ENCODE results near the gene DENND1A. TPM values are rescaled to one million over a fixed set of nuclear protein-coding genes. Genes with fewer than 3 reads are reported as not detected.

Gene DENND1A
- total RNA-seq, 1 donor from 2014 or later = 12.7 TPM

DNA sequence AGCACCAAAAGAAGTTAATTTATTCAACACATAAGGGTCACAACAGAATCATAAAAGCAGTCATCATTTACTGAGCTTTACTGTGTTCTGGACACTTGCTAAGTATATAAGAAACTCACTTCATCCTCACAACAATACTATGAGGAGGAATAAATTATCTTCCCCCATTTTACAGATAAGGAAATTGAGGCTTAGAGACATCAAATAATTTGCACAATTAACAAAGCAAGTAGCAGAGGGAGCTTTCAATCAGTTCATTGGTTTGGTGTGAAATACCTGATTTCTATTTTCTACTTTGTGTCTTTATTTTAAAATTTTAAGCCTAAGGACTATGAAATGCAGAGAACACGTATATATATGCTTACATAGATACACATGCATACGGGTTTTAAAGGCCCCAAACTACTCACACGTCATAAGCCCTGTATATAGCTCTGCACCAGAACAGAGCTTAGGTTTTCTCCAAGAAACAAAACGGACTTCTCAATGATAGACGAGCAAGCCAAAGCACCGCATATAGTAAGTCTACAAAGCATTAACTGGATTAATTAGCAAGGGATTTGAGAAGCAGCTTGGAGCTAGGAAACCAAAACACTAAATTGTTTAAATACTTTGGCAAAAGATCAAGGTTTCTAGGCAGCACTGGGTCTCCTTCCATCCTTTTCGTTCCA lies 95.6 kb downstream of the DENND1A start:
- no peaks in the 10 kb centered on the region for H3K79me2 ChIP-seq (ENCODE audit: insufficient read depth, low read length)
- H3K4me3 ChIP-seq (ENCODE audit: insufficient read depth, low read depth, low read length) = peak overlapping the region; percentile 44
- FAIRE-seq = no peak
- Mint-ChIP-seq H3K27me3 (ENCODE audit: low read depth, unreplicated experiment) (no peaks in the 10 kb centered on the region), H3K9me3 (ENCODE audit: unreplicated experiment) (peaks cover under 1% of the 10 kb centered on the region), H3K36me3 (ENCODE audit: low read depth, unreplicated experiment) (no peaks in the 10 kb centered on the region), H3K4me1 (ENCODE audit: low read depth, unreplicated experiment) (peaks cover 9% of the 10 kb centered on the region), H3K4me3 (ENCODE audit: unreplicated experiment) (no peak overlapping the region), H3K27ac (ENCODE audit: unreplicated experiment) (no peak overlapping the region)
- DNase-seq (ENCODE audit: low read depth) = peak; percentile 40
- H3K4me1 ChIP-seq (ENCODE audit: insufficient read depth, low read length) = peaks cover 9% of the 10 kb centered on the region
- no peak overlapping the region for H2AFZ ChIP-seq (ENCODE audit: low read depth, low read length)
- no peaks in the 10 kb centered on the region for H4K20me1 ChIP-seq (ENCODE audit: insufficient read depth, low read length)
- no peaks in the 10 kb centered on the region for H3K27me3 ChIP-seq (ENCODE audit: insufficient read depth, low read length)
- no peaks in the 10 kb centered on the region for H3K36me3 ChIP-seq (ENCODE audit: insufficient read depth, low read length)
- H3K9ac ChIP-seq (ENCODE audit: low read length) = no peak overlapping the region
- no peaks in the 10 kb centered on the region for H3K9me3 ChIP-seq (ENCODE audit: insufficient read depth, low read depth, low read length)
- no peak for TF ChIP-seq EZH2 (IDR thresholded peaks at IDR 0.05; ENCODE audit: insufficient read depth, low read length)
- TF ChIP-seq, protein P1, sequence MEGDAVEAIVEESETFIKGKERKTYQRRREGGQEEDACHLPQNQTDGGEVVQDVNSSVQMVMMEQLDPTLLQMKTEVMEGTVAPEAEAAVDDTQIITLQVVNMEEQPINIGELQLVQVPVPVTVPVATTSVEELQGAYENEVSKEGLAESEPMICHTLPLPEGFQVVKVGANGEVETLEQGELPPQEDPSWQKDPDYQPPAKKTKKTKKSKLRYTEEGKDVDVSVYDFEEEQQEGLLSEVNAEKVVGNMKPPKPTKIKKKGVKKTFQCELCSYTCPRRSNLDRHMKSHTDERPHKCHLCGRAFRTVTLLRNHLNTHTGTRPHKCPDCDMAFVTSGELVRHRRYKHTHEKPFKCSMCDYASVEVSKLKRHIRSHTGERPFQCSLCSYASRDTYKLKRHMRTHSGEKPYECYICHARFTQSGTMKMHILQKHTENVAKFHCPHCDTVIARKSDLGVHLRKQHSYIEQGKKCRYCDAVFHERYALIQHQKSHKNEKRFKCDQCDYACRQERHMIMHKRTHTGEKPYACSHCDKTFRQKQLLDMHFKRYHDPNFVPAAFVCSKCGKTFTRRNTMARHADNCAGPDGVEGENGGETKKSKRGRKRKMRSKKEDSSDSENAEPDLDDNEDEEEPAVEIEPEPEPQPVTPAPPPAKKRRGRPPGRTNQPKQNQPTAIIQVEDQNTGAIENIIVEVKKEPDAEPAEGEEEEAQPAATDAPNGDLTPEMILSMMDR (IDR thresholded peaks at IDR 0.05; ENCODE audit: insufficient read depth, low read depth, low read length) = no peak
- no peak overlapping the region for H3K27ac ChIP-seq (ENCODE audit: low read depth, low read length)
- peak overlapping the region; percentile 83 for H3K4me2 ChIP-seq (ENCODE audit: low read length)

DNA sequence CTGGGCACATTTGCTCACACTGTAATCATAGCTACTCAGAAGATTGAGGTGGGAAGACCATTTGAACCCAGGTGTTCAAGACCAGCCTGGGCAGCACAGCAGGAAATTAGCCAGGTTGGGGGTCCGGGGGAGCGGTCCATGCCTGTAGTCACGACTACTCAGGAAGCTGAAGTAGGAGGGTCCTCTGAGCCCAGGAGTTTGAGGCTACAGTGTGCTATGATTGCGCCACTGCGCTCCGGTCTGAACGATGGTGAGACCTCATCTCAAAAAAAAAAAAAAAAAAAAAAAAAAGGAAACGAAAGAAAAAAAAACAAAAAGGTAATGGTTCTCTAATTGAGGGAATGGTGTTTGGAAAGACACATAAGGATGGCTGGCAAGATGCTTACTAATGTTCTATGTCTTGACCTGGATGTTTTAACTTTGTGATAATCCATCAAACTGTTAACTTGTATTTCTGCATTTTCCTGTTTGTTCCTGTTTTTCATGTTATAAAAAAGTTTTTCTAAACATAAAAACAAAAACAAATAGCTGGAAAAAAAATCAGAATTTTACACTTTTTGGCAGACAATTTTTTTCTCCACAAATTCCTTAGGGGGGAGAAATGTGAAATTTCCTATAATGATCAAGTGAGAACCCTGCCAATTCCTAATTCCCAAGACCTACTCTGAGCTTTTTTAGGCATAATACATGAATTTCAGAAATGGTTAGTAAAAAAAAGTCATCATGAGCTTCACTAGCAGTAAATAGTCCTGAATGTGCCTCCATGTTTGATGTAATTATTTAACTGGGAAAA lies 96.9 kb downstream of the DENND1A start:
- peaks cover 8% of the 10 kb centered on the region for H3K9me3 Mint-ChIP-seq (ENCODE audit: unreplicated experiment)
- Histone ChIP-seq H3K9ac (ENCODE audit: low read length) (no peak overlapping the region), H4K20me1 (ENCODE audit: insufficient read depth, low read length) (no peaks in the 10 kb centered on the region), H3K27me3 (ENCODE audit: insufficient read depth, low read length) (no peaks in the 10 kb centered on the region), H3K79me2 (ENCODE audit: insufficient read depth, low read length) (no peaks in the 10 kb centered on the region), H3K36me3 (ENCODE audit: insufficient read depth, low read length) (no peaks in the 10 kb centered on the region), H2AFZ (ENCODE audit: low read depth, low read length) (no peak overlapping the region), H3K9me3 (ENCODE audit: insufficient read depth, low read depth, low read length) (no peaks in the 10 kb centered on the region), H3K4me2 (ENCODE audit: low read length) (no peak overlapping the region), H3K27ac (ENCODE audit: low read depth, low read length) (no peak overlapping the region), H3K4me3 (ENCODE audit: insufficient read depth, low read depth, low read length) (no peak overlapping the region), H3K4me1 (ENCODE audit: insufficient read depth, low read length) (peaks cover 9% of the 10 kb centered on the region)
- no peak overlapping the region for H3K4me3 Mint-ChIP-seq (ENCODE audit: unreplicated experiment)
- TF ChIP-seq, protein P1 (IDR thresholded peaks at IDR 0.05; ENCODE audit: insufficient read depth, low read depth, low read length) = no peak
- no peak for TF ChIP-seq EZH2 (IDR thresholded peaks at IDR 0.05; ENCODE audit: insufficient read depth, low read length)
- no peak for FAIRE-seq
- no peaks in the 10 kb centered on the region for H3K27me3 Mint-ChIP-seq (ENCODE audit: low read depth, unreplicated experiment)
- no peak for DNase-seq (ENCODE audit: low read depth)
- peaks cover 2% of the 10 kb centered on the region for H3K36me3 Mint-ChIP-seq (ENCODE audit: low read depth, unreplicated experiment)
- H3K4me1 Mint-ChIP-seq (ENCODE audit: low read depth, unreplicated experiment) = peaks cover 9% of the 10 kb centered on the region
- H3K27ac Mint-ChIP-seq (ENCODE audit: unreplicated experiment) = no peak overlapping the region

Data from astrocyte (in vitro differentiated cells and primary cell).